ENCODE results near the gene NEAT1.

Gene NEAT1

GRCh38 chr11:65421794-65422632, 585 bp upstream of the NEAT1 start:
- DNase-seq (ENCODE audit: low read depth) = peak; percentile 80

- DNase-seq (ENCODE audit: low read depth) = no peak
These were observed 1.1 kb downstream of the NEAT1 start for GRCh38 chr11:65423516-65424204.

- DNase-seq (ENCODE audit: low read depth) = no peak
These were observed 1.9 kb downstream of the NEAT1 start for GRCh38 chr11:65424205-65425104.

- DNase-seq (ENCODE audit: low read depth) = peak; percentile 81
These were observed 2.7 kb downstream of the NEAT1 start for GRCh38 chr11:65425105-65425970.

- no peak for DNase-seq (ENCODE audit: low read depth)
These were observed 3.6 kb downstream of the NEAT1 start for GRCh38 chr11:65425971-65426838.

- DNase-seq (ENCODE audit: low read depth) = no peak
These were observed 4.5 kb downstream of the NEAT1 start for GRCh38 chr11:65426839-65427690.

- DNase-seq (ENCODE audit: low read depth) = no peak
These were observed 5.3 kb downstream of the NEAT1 start for GRCh38 chr11:65427691-65428577.

- DNase-seq (ENCODE audit: low read depth) = no peak
These were observed 6.0 kb downstream of the NEAT1 start for GRCh38 chr11:65428578-65429067.

GRCh38 chr11:65429068-65429681, 6.6 kb downstream of the NEAT1 start:
- no peak for DNase-seq (ENCODE audit: low read depth)

GRCh38 chr11:65429724-65430405, 7.3 kb downstream of the NEAT1 start:
- DNase-seq (ENCODE audit: low read depth) = no peak

- DNase-seq (ENCODE audit: low read depth) = no peak
These were observed 8.0 kb downstream of the NEAT1 start for GRCh38 chr11:65430406-65431217.

- no peak for DNase-seq (ENCODE audit: low read depth)
These were observed 9.0 kb downstream of the NEAT1 start for GRCh38 chr11:65431451-65432099.

- DNase-seq (ENCODE audit: low read depth) = no peak
These were observed 9.6 kb downstream of the NEAT1 start for GRCh38 chr11:65432100-65432650.

- DNase-seq (ENCODE audit: low read depth) = no peak
These were observed 10.3 kb downstream of the NEAT1 start for GRCh38 chr11:65432686-65433582.

Measured in T follicular helper cell (primary cell).